Transverse colon (tissue), 3 donors: ENCODE measurements around the gene RAPGEF1.

Experiments used
- CTCF ChIP-seq, 5 experiments: fragments of 200-600 bp in 3 of 5; fragments of 450-650 bp in 2 of 5; sonication (generic) in 3 of 5; IDR thresholded peaks; 1 replicate in 2 of 5; 2 replicates in 3 of 5; pipeline ENCODE4 v1.5.1; 2016 to 2017; ENCODE audit warnings: antibody characterized with exemption in 5 of 5, inconsistent platforms in 3 of 5, mild to moderate bottlenecking in 2 of 5, moderate library complexity in 1 of 5
- EP300 ChIP-seq: sonication (generic); formaldehyde crosslinking; IDR thresholded peaks from one replicate; pipeline ENCODE4 v1.6.1; 2017; ENCODE audit warnings: antibody characterized with exemption, low read depth
- POLR2A ChIP-seq: fragments of 450-650 bp; IDR thresholded peaks from one replicate; pipeline ENCODE4 v1.6.1; 2016; ENCODE audit warnings: antibody characterized with exemption, mild to moderate bottlenecking, moderate library complexity

GRCh38 chr9:131575946-131576853, 163.7 kb downstream of the RAPGEF1 start:
- TF ChIP-seq CTCF (IDR thresholded peaks at IDR 0.05) (no peak), POLR2A (no peak), EP300 (no peak)
